H1 (cell line): Measurements from ENCODE around the gene STARD9. TPM values are rescaled to one million over a fixed set of nuclear protein-coding genes. Genes with fewer than 3 reads are reported as not detected.

Source experiments
- CTCF ChIA-PET: fragments of 300-600 bp; sonication (Branson Sonifier 250); formaldehyde crosslinking; loops from one replicate; lab custom pipeline; 2021; ENCODE audit not compliant: partially characterized antibody; lab: Charles Lee
- POLR2A ChIA-PET: fragments of 300-600 bp; sonication (Branson Sonifier 250); formaldehyde crosslinking; loops from one replicate; lab custom pipeline; 2021; ENCODE audit warnings: inconsistent platforms; ENCODE audit not compliant: partially characterized antibody; lab: Charles Lee
- DNase-seq, 2 experiments: peaks; one replicate each; pipeline versions ENCODE4 v3.0.0 to v3.0.0-alpha.2; 2010 to 2022; ENCODE audit warnings: low spot score in 2 of 2, low read depth in 1 of 2, mixed read lengths in 1 of 2
- FAIRE-seq: peaks from 2 replicates; lab custom pipeline; 2011; peaks lifted over from hg19 to GRCh38; lab: Jason Lieb, UNC
- H2AFZ ChIP-seq: 2 replicates; pipeline ENCODE4 v1.8.1; 2012; ENCODE audit warnings: low read length, inconsistent platforms
- H2AK5ac ChIP-seq: 2 replicates; pipeline ENCODE4 v1.6.1; 2013; ENCODE audit warnings: low read depth, low read length
- H2BK120ac ChIP-seq: replicated peaks from 2 replicates; pipeline ENCODE3; 2013; ENCODE audit warnings: low read depth, low read length, inconsistent platforms
- H2BK12ac ChIP-seq: 2 replicates; pipeline ENCODE4 v1.6.1; 2013; ENCODE audit warnings: low read depth, low read length
- H2BK15ac ChIP-seq: 2 replicates; pipeline ENCODE4 v1.6.1; 2013; ENCODE audit warnings: low read length
- H2BK20ac ChIP-seq: 2 replicates; pipeline ENCODE4 v1.6.1; 2013; ENCODE audit warnings: low read length
- H2BK5ac ChIP-seq: 2 replicates; pipeline ENCODE4 v1.6.1; 2013; ENCODE audit warnings: low read depth, low read length
- H3K14ac ChIP-seq: 2 replicates; pipeline ENCODE4 v1.6.1; 2013; ENCODE audit warnings: inconsistent platforms; ENCODE audit not compliant: insufficient read length
- H3K18ac ChIP-seq: 2 replicates; pipeline ENCODE4 v1.6.1; 2013; ENCODE audit warnings: low read length; ENCODE audit errors: extremely low read depth
- H3K23ac ChIP-seq: 2 replicates; pipeline ENCODE4 v1.6.1; 2013; ENCODE audit warnings: inconsistent platforms; ENCODE audit not compliant: insufficient read length
- H3K23me2 ChIP-seq: 2 replicates; pipeline ENCODE4 v1.6.1; 2013; ENCODE audit warnings: low read depth, low read length
- H3K27ac ChIP-seq: 2 replicates; pipeline ENCODE4 v1.6.1; 2011; ENCODE audit warnings: low read depth, low read length, inconsistent platforms
- H3K27me3 ChIP-seq, 4 experiments: replicated peaks in 1 of 4; 1 replicate in 1 of 4; 2 replicates in 3 of 4; pipeline versions ENCODE4 v1.6.1 to v1.8.1; 2011 to 2013; ENCODE audit warnings: low read length in 3 of 4, mild to moderate bottlenecking in 3 of 4, inconsistent platforms in 2 of 4, mixed read lengths in 2 of 4, moderate library complexity in 1 of 4; ENCODE audit not compliant: control insufficient read depth in 3 of 4, insufficient read depth in 3 of 4; ENCODE audit errors: extremely low read depth in 1 of 4
- H3K36me3 ChIP-seq, 4 experiments: 2 replicates each; pipeline versions ENCODE4 v1.6.1 to v1.8.1; 2011 to 2013; ENCODE audit warnings: mild to moderate bottlenecking in 4 of 4, low read length in 3 of 4, moderate library complexity in 2 of 4, control low read depth in 1 of 4, inconsistent platforms in 1 of 4; ENCODE audit not compliant: insufficient read depth in 4 of 4, control insufficient read depth in 2 of 4
- H3K4ac ChIP-seq: replicated peaks from 2 replicates; pipeline ENCODE3; 2013; ENCODE audit warnings: low read length, low read depth, mixed read lengths, inconsistent platforms; ENCODE audit not compliant: insufficient read length
- H3K4me1 ChIP-seq, 4 experiments: replicated peaks in 1 of 4; 1 replicate in 1 of 4; 2 replicates in 3 of 4; pipeline versions ENCODE4 v1.6.1 to v1.8.1; 2011 to 2013; ENCODE audit warnings: low read length in 3 of 4, inconsistent platforms in 2 of 4, mixed read lengths in 1 of 4; ENCODE audit not compliant: insufficient read depth in 4 of 4, control insufficient read depth in 3 of 4
- H3K4me2 ChIP-seq, 2 experiments: 2 replicates each; pipeline versions ENCODE4 v1.6.1 to v1.8.1; 2011 to 2013; ENCODE audit warnings: low read depth in 2 of 2, low read length in 2 of 2, control low read depth in 1 of 2, inconsistent platforms in 1 of 2, mild to moderate bottlenecking in 1 of 2; ENCODE audit not compliant: insufficient read depth in 1 of 2
- H3K4me3 ChIP-seq, 4 experiments: fragments of 200-600, 300-600 bp in 1 of 4; sonication (generic), shearing (Covaris generic), sonication (Bioruptor Twin) in 1 of 4; 2 replicates each; pipeline versions ENCODE4 v1.5.1 to v1.8.1; 2011 to 2016; ENCODE audit warnings: low read length in 4 of 4, low read depth in 3 of 4, control low read depth in 2 of 4, inconsistent platforms in 2 of 4, mild to moderate bottlenecking in 2 of 4, mixed read lengths in 1 of 4, moderate library complexity in 1 of 4; ENCODE audit not compliant: insufficient read depth in 2 of 4; ENCODE audit errors: extremely low read depth in 1 of 4
- H3K56ac ChIP-seq: replicated peaks from 2 replicates; pipeline ENCODE3; 2013; ENCODE audit warnings: low read depth, mild to moderate bottlenecking, mixed read lengths, low read length, inconsistent platforms; ENCODE audit not compliant: insufficient read length
- H3K79me1 ChIP-seq: 2 replicates; pipeline ENCODE4 v1.6.1; 2013; ENCODE audit warnings: low read depth, low read length, control low read depth
- H3K79me2 ChIP-seq, 2 experiments: 2 replicates each; pipeline versions ENCODE4 v1.6.1 to v1.8.1; 2012 to 2013; ENCODE audit warnings: low read length in 2 of 2, mild to moderate bottlenecking in 2 of 2, inconsistent platforms in 1 of 2; ENCODE audit not compliant: insufficient read depth in 2 of 2, control insufficient read depth in 1 of 2
- H3K9ac ChIP-seq, 4 experiments: replicated peaks in 1 of 4; 1 replicate in 1 of 4; 2 replicates in 3 of 4; pipeline versions ENCODE4 v1.6.1 to v1.8.1; 2011 to 2013; ENCODE audit warnings: low read depth in 3 of 4, low read length in 3 of 4, control low read depth in 2 of 4, mild to moderate bottlenecking in 2 of 4, moderate library complexity in 2 of 4, inconsistent platforms in 1 of 4; ENCODE audit errors: extremely low read depth in 1 of 4
- H3K9me3 ChIP-seq, 2 experiments: 2 replicates each; pipeline versions ENCODE4 v1.6.1 to v1.8.1; 2012 to 2013; ENCODE audit warnings: mild to moderate bottlenecking in 2 of 2, moderate library complexity in 2 of 2, control low read depth in 1 of 2, inconsistent platforms in 1 of 2, low read depth in 1 of 2, low read length in 1 of 2, mixed read lengths in 1 of 2; ENCODE audit not compliant: insufficient read depth in 2 of 2
- H4K20me1 ChIP-seq, 2 experiments: replicated peaks in 1 of 2; 2 replicates each; pipeline versions ENCODE3 to v1.8.1; 2011 to 2013; ENCODE audit warnings: inconsistent platforms in 2 of 2, low read length in 2 of 2, mild to moderate bottlenecking in 1 of 2; ENCODE audit not compliant: insufficient read depth in 2 of 2, control insufficient read depth in 1 of 2
- H4K5ac ChIP-seq: 2 replicates; pipeline ENCODE4 v1.6.1; 2013; ENCODE audit warnings: low read length, low read depth, mixed read lengths, inconsistent platforms; ENCODE audit not compliant: insufficient read length
- H4K8ac ChIP-seq: 2 replicates; pipeline ENCODE4 v1.8.0; 2013; ENCODE audit warnings: mild to moderate bottlenecking, moderate library complexity, low read length, inconsistent platforms; ENCODE audit not compliant: insufficient read depth; ENCODE audit errors: extremely low read depth
- H4K91ac ChIP-seq: replicated peaks from 2 replicates; pipeline ENCODE3; 2013; ENCODE audit warnings: low read length, mixed read lengths, inconsistent platforms; ENCODE audit not compliant: insufficient read length
- PHF8 ChIP-seq: fragments of 200-600 bp; sonication (generic); conservative IDR thresholded peaks from 2 replicates; pipeline ENCODE4 v1.7.1; 2012; ENCODE audit warnings: low read depth, mild to moderate bottlenecking, inconsistent platforms, low read length, moderate library complexity
- RXRA ChIP-seq: IDR thresholded peaks from 2 replicates; pipeline ENCODE4 v1.6.1; 2011; ENCODE audit warnings: low read depth, mild to moderate bottlenecking, low read length, moderate library complexity; ENCODE audit not compliant: insufficient read depth
- WGBS, 2 experiments: shearing (Covaris generic) in 1 of 2; methylation state at CpG; one replicate each; pipeline versions ENCODE4 v1.1.6 to v1.1.7; 2013 to 2015; ENCODE audit warnings: low lambda C conversion rate in 2 of 2, mixed read lengths in 2 of 2, inconsistent platforms in 1 of 2, low coverage in 1 of 2, missing lambda C conversion rate in 1 of 2; ENCODE audit not compliant: insufficient replicate concordance in 2 of 2, insufficient coverage in 1 of 2, insufficient read length in 1 of 2; ENCODE audit errors: extremely low coverage in 1 of 2, missing lambda C conversion rate in 1 of 2; 5-methylcytosine and 5-hydroxymethylcytosine counted together
- polyA plus RNA-seq, 7 experiments: library from polyadenylated mRNA; depleted of rRNA in 3 of 7; stranded (reverse) in 5 of 7; unstranded in 2 of 7; fragments of >200 nt in 5 of 7; fragments of 200-250 nt in 2 of 7; gene quantifications; 1 replicate in 5 of 7; 2 replicates in 1 of 7; 4 replicates in 1 of 7; pipeline versions ENCODE4 v1.2.1 to v1.2.3, GENCODE V29; 2011 to 2013; ENCODE audit warnings: missing spikeins in 2 of 7, mixed read lengths in 2 of 7
- total RNA-seq: library from RNA; stranded (reverse); fragmentation: NEBNext Ultra II Directional; extraction: Animal tissue kit (Norgen Biotek cat#: 25700); gene quantifications from 2 replicates; pipeline ENCODE4 v1.2.1, GENCODE V29; 2021

The STARD9 gene
- total and polyA plus RNA-seq, 2 of the 8 experiments (the other 6 are each of a cell fraction or from before 2014, with no cell fraction given) = 2.8 to 7.0 TPM

GRCh38 chr15:42577514-42578031 lies 2.2 kb downstream of the STARD9 start:
- no peak overlapping the region for H3K9ac ChIP-seq
- H3K36me3 ChIP-seq = no peaks in the 10 kb centered on the region
- H2AFZ ChIP-seq = no peak overlapping the region
- TF ChIP-seq RXRA = no peak
- no peak for TF ChIP-seq PHF8
- H3K14ac ChIP-seq = no peak overlapping the region
- no peak overlapping the region for H2BK120ac ChIP-seq
- no peak overlapping the region for H3K4me2 ChIP-seq
- no peak for FAIRE-seq
- ChIA-PET CTCF (interaction anchor here (0.7 to 2.1 kb wide), 4 partner anchors 11 to 947 kb away, joined by 3 to 14 read pairs (median 4); no protein-coding TSS in a partner anchor), POLR2A (interaction anchor here (0.7 to 1.5 kb wide), 3 partner anchors 16 to 242 kb away, joined by 3 to 5 read pairs (median 4); no protein-coding TSS in a partner anchor)
- H3K56ac ChIP-seq = no peak overlapping the region
- H3K23ac ChIP-seq = no peak overlapping the region
- no peak overlapping the region for H2BK12ac ChIP-seq
- DNase-seq = no peak
- H3K79me1 ChIP-seq = 0 out of 2 replicates have a peak, but pooled peaks cover 4% of the 10 kb centered on the region
- H3K27me3 ChIP-seq = peaks cover 1 to 11% (median 10%) of the 10 kb centered on the region in 4 experiments
- peaks cover 0 to 4% (median 1%) of the 10 kb centered on the region in 4 experiments; a peak in 5 of 7 replicates for H3K4me1 ChIP-seq
- H4K91ac ChIP-seq = no peak overlapping the region
- no peak overlapping the region for H2BK5ac ChIP-seq
- no peaks in the 10 kb centered on the region for H3K9me3 ChIP-seq
- no peak overlapping the region for H2BK20ac ChIP-seq
- peaks cover 14% of the 10 kb centered on the region; the same call in 1 of the 2 replicates for H3K23me2 ChIP-seq
- no peak overlapping the region for H3K27ac ChIP-seq
- H3K18ac ChIP-seq = no peak overlapping the region
- H3K4ac ChIP-seq = no peak overlapping the region
- no peak overlapping the region for H4K8ac ChIP-seq
- 91% methylated on average over 1 of the region's 1 CpG; no CpG with 5 or more reads in 1 of the 2 experiments for WGBS, 2 experiments
- H2BK15ac ChIP-seq = no peak overlapping the region
- H2AK5ac ChIP-seq = 0 out of 2 replicates have a peak overlapping the region, but pooled peaks have one; percentile 28
- no peaks in the 10 kb centered on the region for H4K20me1 ChIP-seq
- H4K5ac ChIP-seq = no peak overlapping the region
- H3K4me3 ChIP-seq = no peak overlapping the region
- no peaks in the 10 kb centered on the region for H3K79me2 ChIP-seq
